KMS-11 (cell line): Measurements from ENCODE around the gene NCOA6.
A peak's percentile ranks its signal among the peaks of the same experiment; 100 is the strongest.

ENCODE experiments used
- H2AFZ ChIP-seq: fragments of 200-600 bp; sonication (generic); 2 replicates; pipeline ENCODE4 v1.6.1; 2016; ENCODE audit warnings: antibody characterized with exemption, mixed run types, low read depth
- H3K27ac ChIP-seq: fragments of 200-600 bp; sonication (generic); 2 replicates; pipeline ENCODE4 v1.6.1; 2016; ENCODE audit warnings: mild to moderate bottlenecking, mixed run types
- H3K27me3 ChIP-seq: fragments of 200-600 bp; sonication (generic); 2 replicates; pipeline ENCODE4 v1.6.1; 2017; ENCODE audit warnings: mild to moderate bottlenecking, low read depth, mixed run types, moderate library complexity; ENCODE audit not compliant: insufficient read depth
- H3K36me3 ChIP-seq: fragments of 200-600 bp; sonication (generic); 2 replicates; pipeline ENCODE4 v1.6.1; 2017; ENCODE audit warnings: mild to moderate bottlenecking, mixed run types; ENCODE audit not compliant: insufficient read depth
- H3K4me1 ChIP-seq: fragments of 200-600 bp; sonication (generic); 2 replicates; pipeline ENCODE4 v1.6.1; 2016; ENCODE audit warnings: mild to moderate bottlenecking, low read depth, mixed run types; ENCODE audit not compliant: poor library complexity, severe bottlenecking
- H3K4me2 ChIP-seq: fragments of 200-600 bp; sonication (generic); 2 replicates; pipeline ENCODE4 v1.7.0; 2016; ENCODE audit warnings: mild to moderate bottlenecking, mixed run types
- H3K4me3 ChIP-seq: fragments of 200-600 bp; sonication (generic); IDR thresholded peaks from 2 replicates; pipeline ENCODE4 v1.6.1; 2017; ENCODE audit warnings: low read depth, low read length, mixed read lengths; ENCODE audit not compliant: insufficient read depth
- H3K79me2 ChIP-seq: fragments of 200-600 bp; sonication (generic); 2 replicates; pipeline ENCODE4 v1.6.1; 2016; ENCODE audit warnings: low read depth, mixed run types; ENCODE audit not compliant: insufficient read depth
- H3K9ac ChIP-seq: fragments of 200-600 bp; sonication (generic); 2 replicates; pipeline ENCODE4 v1.6.1; 2016; ENCODE audit warnings: mild to moderate bottlenecking, mixed run types
- H4K20me1 ChIP-seq: fragments of 200-600 bp; sonication (generic); 2 replicates; pipeline ENCODE4 v1.6.1; 2016; ENCODE audit warnings: mild to moderate bottlenecking, mixed run types; ENCODE audit not compliant: insufficient read depth
- CTCF ChIP-seq: fragments of 200-600 bp; sonication (generic); conservative IDR thresholded peaks from 2 replicates; pipeline ENCODE4 v1.6.1; 2017; ENCODE audit warnings: low read depth, mild to moderate bottlenecking, antibody characterized with exemption, low read length, moderate library complexity, mixed read lengths

NCOA6 gene

GRCh38 chr20:34843421-34843820 lies 18.0 kb upstream of the NCOA6 start:
- Histone ChIP-seq H3K9ac (no peak overlapping the region), H3K4me2 (no peak overlapping the region), H3K4me1 (no peaks in the 10 kb centered on the region), H3K27ac (no peak overlapping the region), H4K20me1 (no peaks in the 10 kb centered on the region), H3K4me3 (no peak overlapping the region), H3K79me2 (no peaks in the 10 kb centered on the region), H2AFZ (no peak overlapping the region), H3K27me3 (no peaks in the 10 kb centered on the region), H3K36me3 (no peaks in the 10 kb centered on the region)
- TF ChIP-seq CTCF = no peak

GRCh38 chr20:34842143-34842542 lies 16.7 kb upstream of the NCOA6 start:
- Histone ChIP-seq H3K4me2 (no peak overlapping the region), H2AFZ (no peak overlapping the region), H3K4me1 (no peaks in the 10 kb centered on the region), H3K79me2 (no peaks in the 10 kb centered on the region), H3K27me3 (no peaks in the 10 kb centered on the region), H3K4me3 (no peak overlapping the region), H3K36me3 (no peaks in the 10 kb centered on the region), H3K27ac (no peak overlapping the region), H3K9ac (no peak overlapping the region), H4K20me1 (no peaks in the 10 kb centered on the region)
- TF ChIP-seq CTCF = no peak

DNA sequence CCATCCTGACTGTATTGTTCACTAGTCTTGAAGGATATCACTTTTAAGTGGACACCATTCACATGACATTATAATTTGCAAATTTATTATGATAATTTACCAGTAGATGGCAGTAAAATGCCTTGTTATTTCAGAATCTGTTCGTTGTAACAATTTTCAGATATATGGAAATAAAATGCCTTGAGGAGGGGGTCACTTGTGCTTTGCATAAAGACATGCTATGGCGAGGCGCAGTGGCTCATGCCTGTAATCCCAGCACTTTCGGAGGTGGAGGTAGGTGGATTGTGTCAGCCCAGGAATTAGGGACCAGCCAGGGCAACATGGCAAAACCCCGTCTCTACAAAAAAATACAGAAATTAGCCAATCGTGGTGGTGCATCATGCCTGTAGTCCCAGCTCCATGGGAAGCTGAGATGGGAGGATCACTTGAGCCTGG lies 9.0 kb upstream of the NCOA6 start:
- Histone ChIP-seq H3K9ac (no peak overlapping the region), H3K4me1 (peaks cover 3% of the 10 kb centered on the region), H4K20me1 (no peaks in the 10 kb centered on the region), H2AFZ (peak overlapping the region; percentile 28; the same call in 1 of the 2 replicates), H3K27ac (no peak overlapping the region), H3K4me2 (peak overlapping the region; percentile 27; the same call in 1 of the 2 replicates), H3K4me3 (no peak overlapping the region), H3K79me2 (no peaks in the 10 kb centered on the region), H3K27me3 (peaks cover 5% of the 10 kb centered on the region; the same call in 1 of the 2 replicates), H3K36me3 (no peaks in the 10 kb centered on the region)
- TF ChIP-seq CTCF = peak; percentile 82

- no peak overlapping the region for H3K4me2 ChIP-seq
- H2AFZ ChIP-seq = no peak overlapping the region
- H3K79me2 ChIP-seq = no peaks in the 10 kb centered on the region
- TF ChIP-seq CTCF = no peak
- H3K4me1 ChIP-seq = peaks cover 3% of the 10 kb centered on the region
- H3K36me3 ChIP-seq = no peaks in the 10 kb centered on the region
- H3K27ac ChIP-seq = no peak overlapping the region
- H4K20me1 ChIP-seq = no peaks in the 10 kb centered on the region
- H3K9ac ChIP-seq = no peak overlapping the region
- H3K4me3 ChIP-seq = no peak overlapping the region
- H3K27me3 ChIP-seq = peaks cover 5% of the 10 kb centered on the region; the same call in 1 of the 2 replicates
Measured at GRCh38 chr20:34831936-34832335, 6.5 kb upstream of the NCOA6 start.

DNA sequence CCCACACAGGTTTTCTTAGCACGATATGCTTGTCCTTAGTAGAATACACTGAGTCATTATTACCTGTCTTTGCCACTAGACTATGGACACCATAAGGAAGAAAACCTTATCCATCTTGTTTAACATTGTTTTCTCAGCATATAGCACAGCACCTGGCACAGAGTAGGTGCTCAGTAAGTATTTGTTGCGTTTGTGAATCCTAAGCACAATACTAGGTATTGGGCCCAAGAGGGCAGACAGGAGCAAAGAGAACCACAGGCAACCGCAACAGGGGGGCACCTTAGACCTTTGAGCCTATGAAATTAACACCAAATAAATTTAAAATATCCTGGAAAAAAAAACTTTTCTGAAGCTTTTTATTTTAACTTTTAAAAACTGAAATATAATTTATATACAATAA lies 3.7 kb upstream of the NCOA6 start:
- no peak for TF ChIP-seq CTCF
- no peak overlapping the region for H3K4me2 ChIP-seq
- H3K9ac ChIP-seq = no peak overlapping the region
- no peaks in the 10 kb centered on the region for H4K20me1 ChIP-seq
- H3K27me3 ChIP-seq = peaks cover 5% of the 10 kb centered on the region; the same call in 1 of the 2 replicates
- H3K36me3 ChIP-seq = no peaks in the 10 kb centered on the region
- peaks cover 7% of the 10 kb centered on the region; the same call in 1 of the 2 replicates for H3K79me2 ChIP-seq
- H3K4me1 ChIP-seq = peaks cover 7% of the 10 kb centered on the region
- H3K27ac ChIP-seq = no peak overlapping the region
- no peak overlapping the region for H3K4me3 ChIP-seq
- no peak overlapping the region for H2AFZ ChIP-seq
